NCI-H524 treated with DMSO at 0.1 percent for 48 hours (cell line): ENCODE measurements around the gene BTBD18.

Source experiments
- DNase-seq: peaks from one replicate; lab custom pipeline; 2025; lab: John Stamatoyannopoulos, UW

Gene BTBD18

GRCh38 chr11:57751676-57752253 lies at the start of gene BTBD18:
Gene BTBD18 (minus strand): TSS chr11:57751819. CDS start chr11:57751188, 631 bp downstream.
- no peak for DNase-seq

GRCh38 chr11:57801183-57801485 lies 49.5 kb upstream of the BTBD18 start:
- DNase-seq = no peak

- DNase-seq = peak; percentile 28
Observed at GRCh38 chr11:57800444-57801182, 49.0 kb upstream of the BTBD18 start.

- DNase-seq = no peak
Observed at GRCh38 chr11:57798905-57799559, 47.4 kb upstream of the BTBD18 start.

GRCh38 chr11:57793351-57794115 lies 41.9 kb upstream of the BTBD18 start:
- DNase-seq = no peak

GRCh38 chr11:57792870-57793269 lies 41.3 kb upstream of the BTBD18 start:
- no peak for DNase-seq

GRCh38 chr11:57792060-57792541 lies 40.5 kb upstream of the BTBD18 start:
- DNase-seq = no peak

GRCh38 chr11:57791321-57792059 lies 39.9 kb upstream of the BTBD18 start:
- no peak for DNase-seq

GRCh38 chr11:57788703-57789088 lies 37.1 kb upstream of the BTBD18 start:
- DNase-seq = no peak

- no peak for DNase-seq
Observed at GRCh38 chr11:57787920-57788702, 36.5 kb upstream of the BTBD18 start.

- DNase-seq = no peak
Observed at GRCh38 chr11:57787006-57787604, 35.5 kb upstream of the BTBD18 start.

- DNase-seq = no peak
Observed at GRCh38 chr11:57786436-57786835, 34.8 kb upstream of the BTBD18 start.

- no peak for DNase-seq
Observed at GRCh38 chr11:57785072-57785471, 33.5 kb upstream of the BTBD18 start.

- no peak for DNase-seq
Observed at GRCh38 chr11:57781529-57781943, 29.9 kb upstream of the BTBD18 start.

- no peak for DNase-seq
Observed at GRCh38 chr11:57779276-57779675, 27.7 kb upstream of the BTBD18 start.

GRCh38 chr11:57778318-57779037 lies 26.9 kb upstream of the BTBD18 start:
- DNase-seq = no peak

- no peak for DNase-seq
Observed at GRCh38 chr11:57777969-57778317, 26.3 kb upstream of the BTBD18 start.

- no peak for DNase-seq
Observed at GRCh38 chr11:57776577-57777210, 25.1 kb upstream of the BTBD18 start.

GRCh38 chr11:57776031-57776521 lies 24.5 kb upstream of the BTBD18 start:
- no peak for DNase-seq
